ENCODE results near the gene XRN1.
"Not testable (repeated sequence)": the region's sequence is repeated elsewhere in the genome, so short reads cannot be mapped to it uniquely, and the experiment has no call there.

XRN1 gene

GRCh38 chr3:142352698-142353097 is 95.1 kb downstream of the XRN1 start:
- not testable (repeated sequence) for H3K9me3 ChIP-seq (ENCODE audit: control insufficient read depth, low read length)
- H3K36me3 ChIP-seq (ENCODE audit: control insufficient read depth, insufficient read depth, low read length) = peaks cover 67% of the 10 kb centered on the region

GRCh38 chr3:142348460-142348859 is 99.4 kb downstream of the XRN1 start:
- H3K36me3 ChIP-seq (ENCODE audit: control insufficient read depth, insufficient read depth, low read length) = peaks cover 47% of the 10 kb centered on the region

More at GRCh38 chr3:142352698-142353097, 95.1 kb downstream of the XRN1 start:
- not testable (repeated sequence) for DNase-seq; H3K4me3 ChIP-seq (ENCODE audit: insufficient read depth, low read depth, low read length, poor library complexity, severe bottlenecking); H3K4me1 ChIP-seq (ENCODE audit: control insufficient read depth, insufficient read depth, low read length, poor library complexity, severe bottlenecking); H3K27me3 ChIP-seq (replicated peaks; ENCODE audit: control insufficient read depth, insufficient read depth, low read length, poor library complexity, severe bottlenecking); H3K27ac ChIP-seq (ENCODE audit: insufficient read depth, low read length, poor library complexity, severe bottlenecking)

GRCh38 chr3:142337994-142338393 is 109.8 kb downstream of the XRN1 start:
- no peak for DNase-seq
- Histone ChIP-seq H3K27ac (ENCODE audit: insufficient read depth, low read length, poor library complexity, severe bottlenecking) (no peak overlapping the region), H3K4me1 (ENCODE audit: control insufficient read depth, insufficient read depth, low read length, poor library complexity, severe bottlenecking) (no peaks in the 10 kb centered on the region), H3K9me3 (ENCODE audit: control insufficient read depth, low read length) (no peaks in the 10 kb centered on the region), H3K36me3 (ENCODE audit: control insufficient read depth, insufficient read depth, low read length) (peaks cover 43% of the 10 kb centered on the region), H3K27me3 (replicated peaks; ENCODE audit: control insufficient read depth, insufficient read depth, low read length, poor library complexity, severe bottlenecking) (no peaks in the 10 kb centered on the region), H3K4me3 (ENCODE audit: insufficient read depth, low read depth, low read length, poor library complexity, severe bottlenecking) (no peak overlapping the region)

More at GRCh38 chr3:142348460-142348859, 99.4 kb downstream of the XRN1 start:
- H3K27ac ChIP-seq (ENCODE audit: insufficient read depth, low read length, poor library complexity, severe bottlenecking) = no peak overlapping the region
- no peaks in the 10 kb centered on the region for H3K27me3 ChIP-seq (replicated peaks; ENCODE audit: control insufficient read depth, insufficient read depth, low read length, poor library complexity, severe bottlenecking)
- no peaks in the 10 kb centered on the region for H3K9me3 ChIP-seq (ENCODE audit: control insufficient read depth, low read length)
- no peaks in the 10 kb centered on the region for H3K4me1 ChIP-seq (ENCODE audit: control insufficient read depth, insufficient read depth, low read length, poor library complexity, severe bottlenecking)
- DNase-seq = no peak
- no peak overlapping the region for H3K4me3 ChIP-seq (ENCODE audit: insufficient read depth, low read depth, low read length, poor library complexity, severe bottlenecking)

- no peaks in the 10 kb centered on the region for H3K4me1 ChIP-seq (ENCODE audit: control insufficient read depth, insufficient read depth, low read length, poor library complexity, severe bottlenecking)
- H3K4me3 ChIP-seq (ENCODE audit: insufficient read depth, low read depth, low read length, poor library complexity, severe bottlenecking) = no peak overlapping the region
- no peak overlapping the region for H3K27ac ChIP-seq (ENCODE audit: insufficient read depth, low read length, poor library complexity, severe bottlenecking)
- peaks cover 46% of the 10 kb centered on the region for H3K36me3 ChIP-seq (ENCODE audit: control insufficient read depth, insufficient read depth, low read length)
- H3K27me3 ChIP-seq (replicated peaks; ENCODE audit: control insufficient read depth, insufficient read depth, low read length, poor library complexity, severe bottlenecking) = no peaks in the 10 kb centered on the region
- H3K9me3 ChIP-seq (ENCODE audit: control insufficient read depth, low read length) = no peaks in the 10 kb centered on the region
- no peak for DNase-seq
These were observed 115.4 kb downstream of the XRN1 start for GRCh38 chr3:142332390-142332789.

GRCh38 chr3:142324275-142324953 is 123.4 kb downstream of the XRN1 start:
- H3K36me3 ChIP-seq (ENCODE audit: control insufficient read depth, insufficient read depth, low read length) = peaks cover 18% of the 10 kb centered on the region
- not testable (repeated sequence) for H3K4me3 ChIP-seq (ENCODE audit: insufficient read depth, low read depth, low read length, poor library complexity, severe bottlenecking); H3K27ac ChIP-seq (ENCODE audit: insufficient read depth, low read length, poor library complexity, severe bottlenecking); H3K4me1 ChIP-seq (ENCODE audit: control insufficient read depth, insufficient read depth, low read length, poor library complexity, severe bottlenecking); DNase-seq; H3K27me3 ChIP-seq (replicated peaks; ENCODE audit: control insufficient read depth, insufficient read depth, low read length, poor library complexity, severe bottlenecking); H3K9me3 ChIP-seq (ENCODE audit: control insufficient read depth, low read length)

GRCh38 chr3:142319912-142320311 is 127.9 kb downstream of the XRN1 start:
- H3K27me3 ChIP-seq (replicated peaks; ENCODE audit: control insufficient read depth, insufficient read depth, low read length, poor library complexity, severe bottlenecking) = no peaks in the 10 kb centered on the region
- no peak overlapping the region for H3K27ac ChIP-seq (ENCODE audit: insufficient read depth, low read length, poor library complexity, severe bottlenecking)
- DNase-seq = no peak
- no peaks in the 10 kb centered on the region for H3K9me3 ChIP-seq (ENCODE audit: control insufficient read depth, low read length)
- no peaks in the 10 kb centered on the region for H3K4me1 ChIP-seq (ENCODE audit: control insufficient read depth, insufficient read depth, low read length, poor library complexity, severe bottlenecking)
- H3K36me3 ChIP-seq (ENCODE audit: control insufficient read depth, insufficient read depth, low read length) = peaks cover 21% of the 10 kb centered on the region
- no peak overlapping the region for H3K4me3 ChIP-seq (ENCODE audit: insufficient read depth, low read depth, low read length, poor library complexity, severe bottlenecking)

- Histone ChIP-seq H3K9me3 (ENCODE audit: control insufficient read depth, low read length) (no peaks in the 10 kb centered on the region), H3K27me3 (replicated peaks; ENCODE audit: control insufficient read depth, insufficient read depth, low read length, poor library complexity, severe bottlenecking) (no peaks in the 10 kb centered on the region), H3K27ac (ENCODE audit: insufficient read depth, low read length, poor library complexity, severe bottlenecking) (no peak overlapping the region), H3K36me3 (ENCODE audit: control insufficient read depth, insufficient read depth, low read length) (peaks cover 21% of the 10 kb centered on the region), H3K4me1 (ENCODE audit: control insufficient read depth, insufficient read depth, low read length, poor library complexity, severe bottlenecking) (no peaks in the 10 kb centered on the region), H3K4me3 (ENCODE audit: insufficient read depth, low read depth, low read length, poor library complexity, severe bottlenecking) (no peak overlapping the region)
- no peak for DNase-seq
These were observed 128.7 kb downstream of the XRN1 start for GRCh38 chr3:142319094-142319493.

GRCh38 chr3:142318331-142318730 is 129.5 kb downstream of the XRN1 start:
- Histone ChIP-seq H3K9me3 (ENCODE audit: control insufficient read depth, low read length) (no peaks in the 10 kb centered on the region), H3K4me1 (ENCODE audit: control insufficient read depth, insufficient read depth, low read length, poor library complexity, severe bottlenecking) (no peaks in the 10 kb centered on the region), H3K27me3 (replicated peaks; ENCODE audit: control insufficient read depth, insufficient read depth, low read length, poor library complexity, severe bottlenecking) (no peaks in the 10 kb centered on the region), H3K36me3 (ENCODE audit: control insufficient read depth, insufficient read depth, low read length) (peaks cover 25% of the 10 kb centered on the region), H3K4me3 (ENCODE audit: insufficient read depth, low read depth, low read length, poor library complexity, severe bottlenecking) (no peak overlapping the region), H3K27ac (ENCODE audit: insufficient read depth, low read length, poor library complexity, severe bottlenecking) (no peak overlapping the region)
- DNase-seq = no peak

- peaks cover 37% of the 10 kb centered on the region for H3K36me3 ChIP-seq (ENCODE audit: control insufficient read depth, insufficient read depth, low read length)
- not testable (repeated sequence) for H3K4me1 ChIP-seq (ENCODE audit: control insufficient read depth, insufficient read depth, low read length, poor library complexity, severe bottlenecking); DNase-seq; H3K27ac ChIP-seq (ENCODE audit: insufficient read depth, low read length, poor library complexity, severe bottlenecking); H3K9me3 ChIP-seq (ENCODE audit: control insufficient read depth, low read length); H3K4me3 ChIP-seq (ENCODE audit: insufficient read depth, low read depth, low read length, poor library complexity, severe bottlenecking); H3K27me3 ChIP-seq (replicated peaks; ENCODE audit: control insufficient read depth, insufficient read depth, low read length, poor library complexity, severe bottlenecking)
These were observed 131.9 kb downstream of the XRN1 start for GRCh38 chr3:142315978-142316388.

- Histone ChIP-seq H3K27ac (ENCODE audit: insufficient read depth, low read length, poor library complexity, severe bottlenecking) (no peak overlapping the region), H3K4me3 (ENCODE audit: insufficient read depth, low read depth, low read length, poor library complexity, severe bottlenecking) (no peak overlapping the region), H3K36me3 (ENCODE audit: control insufficient read depth, insufficient read depth, low read length) (peaks cover 42% of the 10 kb centered on the region), H3K9me3 (ENCODE audit: control insufficient read depth, low read length) (no peaks in the 10 kb centered on the region), H3K27me3 (replicated peaks; ENCODE audit: control insufficient read depth, insufficient read depth, low read length, poor library complexity, severe bottlenecking) (no peaks in the 10 kb centered on the region), H3K4me1 (ENCODE audit: control insufficient read depth, insufficient read depth, low read length, poor library complexity, severe bottlenecking) (no peaks in the 10 kb centered on the region)
- no peak for DNase-seq
These were observed 132.8 kb downstream of the XRN1 start for GRCh38 chr3:142315083-142315482.
